HepG2 (cell line): Measurements from ENCODE around the gene ZNF444. TPM values are rescaled to one million over a fixed set of nuclear protein-coding genes. Genes with fewer than 3 reads are reported as not detected.

Experiments used
- EZH2 ChIP-seq: conservative IDR thresholded peaks from 2 replicates; pipeline ENCODE4 v1.6.1; 2012; ENCODE audit warnings: mild to moderate bottlenecking, low read depth, low read length, moderate library complexity
- FLYWCH1 ChIP-seq: sonication (generic); formaldehyde crosslinking; IDR thresholded peaks from 2 replicates; pipeline ENCODE4 v1.8.1; 2023; ENCODE audit warnings: mild to moderate bottlenecking, missing genetic modification reagents
- HMG20A ChIP-seq: IDR thresholded peaks from 2 replicates; pipeline ENCODE4 v1.6.1; 2016; ENCODE audit warnings: borderline replicate concordance
- MAFG ChIP-seq: sonication (generic); formaldehyde crosslinking; IDR thresholded peaks from 2 replicates; pipeline ENCODE4 v1.5.1; 2020; ENCODE audit warnings: mild to moderate bottlenecking, missing genetic modification reagents
- PHF5A ChIP-seq: IDR thresholded peaks from one replicate; pipeline ENCODE4 v1.6.1; 2018; ENCODE audit warnings: low read depth, missing genetic modification reagents; ENCODE audit not compliant: unreplicated experiment
- RAD21 ChIP-seq: fragments of 450-650 bp; formaldehyde crosslinking; IDR thresholded peaks from 2 replicates; pipeline ENCODE4 v1.5.0; 2020; ENCODE audit warnings: mild to moderate bottlenecking
- REL ChIP-seq: sonication (generic); formaldehyde crosslinking; conservative IDR thresholded peaks from 2 replicates; pipeline ENCODE4 v1.8.0; 2022; ENCODE audit warnings: mild to moderate bottlenecking, missing genetic modification reagents, moderate library complexity
- SIN3B ChIP-seq: fragments of 150-350 bp; IDR thresholded peaks from 2 replicates; pipeline ENCODE4 v1.6.1; 2014; ENCODE audit warnings: low read length
- ZNF235 ChIP-seq: sonication (generic); formaldehyde crosslinking; IDR thresholded peaks from 2 replicates; pipeline ENCODE4 v1.8.1; 2023; ENCODE audit warnings: mild to moderate bottlenecking, missing genetic modification reagents, borderline replicate concordance
- ZNF337 ChIP-seq: sonication (generic); formaldehyde crosslinking; IDR thresholded peaks from 2 replicates; pipeline ENCODE4 v1.5.1; 2020; ENCODE audit warnings: missing genetic modification reagents, low read depth, mild to moderate bottlenecking, borderline replicate concordance
- ZNF674 ChIP-seq: sonication (generic); formaldehyde crosslinking; IDR thresholded peaks from 2 replicates; pipeline ENCODE4 v1.5.0; 2020; ENCODE audit warnings: low read depth, mild to moderate bottlenecking, missing genetic modification reagents
- ZNF879 ChIP-seq: sonication (generic); formaldehyde crosslinking; IDR thresholded peaks from 2 replicates; pipeline ENCODE4 v1.8.1; 2023; ENCODE audit warnings: missing genetic modification reagents
- ZSCAN21 ChIP-seq: sonication (generic); formaldehyde crosslinking; IDR thresholded peaks from 2 replicates; pipeline ENCODE4 v1.8.0; 2022; ENCODE audit warnings: mild to moderate bottlenecking, missing genetic modification reagents, moderate library complexity, borderline replicate concordance
- polyA plus RNA-seq, 8 experiments: library from polyadenylated mRNA; depleted of rRNA in 3 of 8; stranded (reverse) in 7 of 8; unstranded in 1 of 8; fragments of >200 nt; fragmentation: Illumina TruSeq in 4 of 8; extraction: Trizol in 4 of 8; gene quantifications; 2 replicates each; pipeline versions ENCODE4 v1.2.1 to v1.2.3, GENCODE V29; 2011 to 2016; ENCODE audit warnings: low read depth in 4 of 8, missing spikeins in 1 of 8, mixed read lengths in 1 of 8; ENCODE audit not compliant: insufficient read depth in 1 of 8
- total RNA-seq, 5 experiments: library from RNA; depleted of rRNA; stranded (reverse); fragments of >200 nt; fragmentation: Illumina TruSeq; extraction: Trizol; gene quantifications; 2 replicates each; pipeline ENCODE4 v1.2.3, GENCODE V29; 2016; ENCODE audit warnings: low read depth in 1 of 5
- TF ChIP-seq, protein P1 (sequence below): sonication (generic); formaldehyde crosslinking; conservative IDR thresholded peaks from 2 replicates; pipeline ENCODE4 v1.8.1; 2023; ENCODE audit warnings: missing genetic modification reagents
- TF ChIP-seq, protein P2 (sequence below): sonication (generic); formaldehyde crosslinking; IDR thresholded peaks from 2 replicates; pipeline ENCODE4 v1.4.0; 2020; ENCODE audit warnings: missing genetic modification reagents, borderline replicate concordance
- TF ChIP-seq, protein P3 (sequence below): sonication (generic); formaldehyde crosslinking; IDR thresholded peaks from 2 replicates; pipeline ENCODE4 v1.8.0; 2022; ENCODE audit warnings: missing genetic modification reagents, mild to moderate bottlenecking, moderate library complexity, borderline replicate concordance
- TF ChIP-seq, protein P4 (sequence below): sonication (generic); formaldehyde crosslinking; IDR thresholded peaks from 2 replicates; pipeline ENCODE4 v1.5.1; 2020; ENCODE audit warnings: missing genetic modification reagents, mild to moderate bottlenecking, borderline replicate concordance
- TF ChIP-seq, protein P5 (sequence below): IDR thresholded peaks from 2 replicates; pipeline ENCODE4 v1.6.1; 2016

Gene ZNF444
- total and polyA plus RNA-seq, 2 of the 13 experiments (the other 11 are each of a cell fraction or from before 2014, with no cell fraction given), result 27.4 to 30.3 TPM

DNA sequence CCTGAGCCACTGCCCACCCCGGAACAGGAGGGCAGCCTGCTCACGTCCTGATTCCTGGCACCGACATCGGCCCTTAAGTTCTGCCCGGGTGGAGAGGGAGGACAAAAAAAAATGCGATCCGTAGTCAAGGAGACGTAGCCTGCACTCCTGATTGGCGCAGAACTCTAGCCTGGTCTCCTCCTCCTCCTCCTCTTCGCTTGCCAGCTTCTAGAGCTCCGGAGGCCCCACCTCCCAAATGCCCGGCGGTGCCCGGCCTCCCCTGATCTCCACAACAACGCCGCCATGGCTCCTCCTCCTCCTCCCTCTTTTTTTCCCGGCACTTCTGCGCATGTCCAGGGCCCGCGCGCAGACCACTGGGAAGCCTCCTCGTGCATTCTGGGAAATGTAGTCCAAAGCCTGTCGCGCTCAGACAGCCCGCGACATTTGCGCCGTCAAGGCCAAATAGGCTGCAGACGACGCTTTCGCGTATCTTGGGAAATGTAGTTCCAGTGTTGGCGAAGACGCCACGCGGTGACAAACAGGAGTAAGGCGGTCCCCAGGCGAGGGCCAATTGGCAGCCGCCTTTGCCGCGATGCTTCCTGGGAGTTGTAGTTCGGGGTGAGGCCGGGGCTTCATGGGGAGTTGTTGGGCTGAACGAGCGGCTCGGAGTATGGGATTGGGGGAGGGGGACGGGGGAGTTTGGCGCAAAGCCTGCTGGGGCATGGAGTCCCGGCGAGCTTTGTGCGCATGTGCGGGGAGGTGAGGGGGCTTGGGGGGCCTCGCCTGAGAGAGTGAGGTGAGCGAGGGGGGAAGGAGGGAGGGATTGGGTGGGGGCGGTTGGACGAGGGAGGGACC is at the start of gene ZNF444 (continued):
- TF ChIP-seq, protein P1, sequence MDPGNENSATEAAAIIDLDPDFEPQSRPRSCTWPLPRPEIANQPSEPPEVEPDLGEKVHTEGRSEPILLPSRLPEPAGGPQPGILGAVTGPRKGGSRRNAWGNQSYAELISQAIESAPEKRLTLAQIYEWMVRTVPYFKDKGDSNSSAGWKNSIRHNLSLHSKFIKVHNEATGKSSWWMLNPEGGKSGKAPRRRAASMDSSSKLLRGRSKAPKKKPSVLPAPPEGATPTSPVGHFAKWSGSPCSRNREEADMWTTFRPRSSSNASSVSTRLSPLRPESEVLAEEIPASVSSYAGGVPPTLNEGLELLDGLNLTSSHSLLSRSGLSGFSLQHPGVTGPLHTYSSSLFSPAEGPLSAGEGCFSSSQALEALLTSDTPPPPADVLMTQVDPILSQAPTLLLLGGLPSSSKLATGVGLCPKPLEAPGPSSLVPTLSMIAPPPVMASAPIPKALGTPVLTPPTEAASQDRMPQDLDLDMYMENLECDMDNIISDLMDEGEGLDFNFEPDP, result no peak
- no peak for TF ChIP-seq ZNF674 (CRISPR knock-in tag)
- peak; percentile 40; the same call in 1 of the 2 replicates for TF ChIP-seq RAD21 (CRISPR knock-in tag)
- TF ChIP-seq, protein P2, sequence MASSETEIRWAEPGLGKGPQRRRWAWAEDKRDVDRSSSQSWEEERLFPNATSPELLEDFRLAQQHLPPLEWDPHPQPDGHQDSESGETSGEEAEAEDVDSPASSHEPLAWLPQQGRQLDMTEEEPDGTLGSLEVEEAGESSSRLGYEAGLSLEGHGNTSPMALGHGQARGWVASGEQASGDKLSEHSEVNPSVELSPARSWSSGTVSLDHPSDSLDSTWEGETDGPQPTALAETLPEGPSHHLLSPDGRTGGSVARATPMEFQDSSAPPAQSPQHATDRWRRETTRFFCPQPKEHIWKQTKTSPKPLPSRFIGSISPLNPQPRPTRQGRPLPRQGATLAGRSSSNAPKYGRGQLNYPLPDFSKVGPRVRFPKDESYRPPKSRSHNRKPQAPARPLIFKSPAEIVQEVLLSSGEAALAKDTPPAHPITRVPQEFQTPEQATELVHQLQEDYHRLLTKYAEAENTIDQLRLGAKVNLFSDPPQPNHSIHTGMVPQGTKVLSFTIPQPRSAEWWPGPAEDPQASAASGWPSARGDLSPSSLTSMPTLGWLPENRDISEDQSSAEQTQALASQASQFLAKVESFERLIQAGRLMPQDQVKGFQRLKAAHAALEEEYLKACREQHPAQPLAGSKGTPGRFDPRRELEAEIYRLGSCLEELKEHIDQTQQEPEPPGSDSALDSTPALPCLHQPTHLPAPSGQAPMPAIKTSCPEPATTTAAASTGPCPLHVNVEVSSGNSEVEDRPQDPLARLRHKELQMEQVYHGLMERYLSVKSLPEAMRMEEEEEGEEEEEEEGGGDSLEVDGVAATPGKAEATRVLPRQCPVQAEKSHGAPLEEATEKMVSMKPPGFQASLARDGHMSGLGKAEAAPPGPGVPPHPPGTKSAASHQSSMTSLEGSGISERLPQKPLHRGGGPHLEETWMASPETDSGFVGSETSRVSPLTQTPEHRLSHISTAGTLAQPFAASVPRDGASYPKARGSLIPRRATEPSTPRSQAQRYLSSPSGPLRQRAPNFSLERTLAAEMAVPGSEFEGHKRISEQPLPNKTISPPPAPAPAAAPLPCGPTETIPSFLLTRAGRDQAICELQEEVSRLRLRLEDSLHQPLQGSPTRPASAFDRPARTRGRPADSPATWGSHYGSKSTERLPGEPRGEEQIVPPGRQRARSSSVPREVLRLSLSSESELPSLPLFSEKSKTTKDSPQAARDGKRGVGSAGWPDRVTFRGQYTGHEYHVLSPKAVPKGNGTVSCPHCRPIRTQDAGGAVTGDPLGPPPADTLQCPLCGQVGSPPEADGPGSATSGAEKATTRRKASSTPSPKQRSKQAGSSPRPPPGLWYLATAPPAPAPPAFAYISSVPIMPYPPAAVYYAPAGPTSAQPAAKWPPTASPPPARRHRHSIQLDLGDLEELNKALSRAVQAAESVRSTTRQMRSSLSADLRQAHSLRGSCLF (CRISPR knock-in tag), result no peak
- no peak for TF ChIP-seq ZSCAN21 (CRISPR knock-in tag)
- TF ChIP-seq, protein P3, sequence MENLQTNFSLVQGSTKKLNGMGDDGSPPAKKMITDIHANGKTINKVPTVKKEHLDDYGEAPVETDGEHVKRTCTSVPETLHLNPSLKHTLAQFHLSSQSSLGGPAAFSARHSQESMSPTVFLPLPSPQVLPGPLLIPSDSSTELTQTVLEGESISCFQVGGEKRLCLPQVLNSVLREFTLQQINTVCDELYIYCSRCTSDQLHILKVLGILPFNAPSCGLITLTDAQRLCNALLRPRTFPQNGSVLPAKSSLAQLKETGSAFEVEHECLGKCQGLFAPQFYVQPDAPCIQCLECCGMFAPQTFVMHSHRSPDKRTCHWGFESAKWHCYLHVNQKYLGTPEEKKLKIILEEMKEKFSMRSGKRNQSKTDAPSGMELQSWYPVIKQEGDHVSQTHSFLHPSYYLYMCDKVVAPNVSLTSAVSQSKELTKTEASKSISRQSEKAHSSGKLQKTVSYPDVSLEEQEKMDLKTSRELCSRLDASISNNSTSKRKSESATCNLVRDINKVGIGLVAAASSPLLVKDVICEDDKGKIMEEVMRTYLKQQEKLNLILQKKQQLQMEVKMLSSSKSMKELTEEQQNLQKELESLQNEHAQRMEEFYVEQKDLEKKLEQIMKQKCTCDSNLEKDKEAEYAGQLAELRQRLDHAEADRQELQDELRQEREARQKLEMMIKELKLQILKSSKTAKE (CRISPR knock-in tag), result no peak
- no peak for TF ChIP-seq MAFG (CRISPR knock-in tag)
- TF ChIP-seq EZH2, result no peak
- TF ChIP-seq PHF5A (CRISPR knock-in tag), result no peak
- no peak for TF ChIP-seq ZNF337
- no peak for TF ChIP-seq HMG20A
- TF ChIP-seq, protein P4, sequence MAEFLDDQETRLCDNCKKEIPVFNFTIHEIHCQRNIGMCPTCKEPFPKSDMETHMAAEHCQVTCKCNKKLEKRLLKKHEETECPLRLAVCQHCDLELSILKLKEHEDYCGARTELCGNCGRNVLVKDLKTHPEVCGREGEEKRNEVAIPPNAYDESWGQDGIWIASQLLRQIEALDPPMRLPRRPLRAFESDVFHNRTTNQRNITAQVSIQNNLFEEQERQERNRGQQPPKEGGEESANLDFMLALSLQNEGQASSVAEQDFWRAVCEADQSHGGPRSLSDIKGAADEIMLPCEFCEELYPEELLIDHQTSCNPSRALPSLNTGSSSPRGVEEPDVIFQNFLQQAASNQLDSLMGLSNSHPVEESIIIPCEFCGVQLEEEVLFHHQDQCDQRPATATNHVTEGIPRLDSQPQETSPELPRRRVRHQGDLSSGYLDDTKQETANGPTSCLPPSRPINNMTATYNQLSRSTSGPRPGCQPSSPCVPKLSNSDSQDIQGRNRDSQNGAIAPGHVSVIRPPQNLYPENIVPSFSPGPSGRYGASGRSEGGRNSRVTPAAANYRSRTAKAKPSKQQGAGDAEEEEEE (CRISPR knock-in tag), result no peak
- TF ChIP-seq ZNF235 (CRISPR knock-in tag), result 0 out of 2 replicates have a peak, but pooled peaks have one; percentile 47
- no peak for TF ChIP-seq REL (CRISPR knock-in tag)
- TF ChIP-seq FLYWCH1 (CRISPR knock-in tag), result no peak
- no peak for TF ChIP-seq ZNF879 (CRISPR knock-in tag)
- TF ChIP-seq, protein P5, sequence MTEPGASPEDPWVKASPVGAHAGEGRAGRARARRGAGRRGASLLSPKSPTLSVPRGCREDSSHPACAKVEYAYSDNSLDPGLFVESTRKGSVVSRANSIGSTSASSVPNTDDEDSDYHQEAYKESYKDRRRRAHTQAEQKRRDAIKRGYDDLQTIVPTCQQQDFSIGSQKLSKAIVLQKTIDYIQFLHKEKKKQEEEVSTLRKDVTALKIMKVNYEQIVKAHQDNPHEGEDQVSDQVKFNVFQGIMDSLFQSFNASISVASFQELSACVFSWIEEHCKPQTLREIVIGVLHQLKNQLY (CRISPR knock-in tag), result no peak
- TF ChIP-seq SIN3B, result no peak; the same call in 1 of the 2 replicates
